NCI-H1417 treated with DMSO at 0.1 percent for 48 hours (cell line): ENCODE measurements around the gene POP7.
A peak's percentile ranks its signal among the peaks of the same experiment; 100 is the strongest.
"Not testable (repeated sequence)": the region's sequence is repeated elsewhere in the genome, so short reads cannot be mapped to it uniquely, and the experiment has no call there.

Experiments used
- DNase-seq: peaks from one replicate; lab custom pipeline; 2025; lab: John Stamatoyannopoulos, UW

POP7 gene

GRCh38 chr7:100705753-100706671 lies at the start of gene POP7:
Gene POP7 (plus strand): TSS chr7:100706121. CDS start chr7:100706831, 710 bp downstream.
- DNase-seq, result peak; percentile 89

GRCh38 chr7:100662194-100662776 lies 43.6 kb upstream of the POP7 start:
- not testable (repeated sequence) for DNase-seq

- DNase-seq, result no peak
These were observed 40.7 kb upstream of the POP7 start for GRCh38 chr7:100665168-100665726.

- no peak for DNase-seq
These were observed 38.4 kb upstream of the POP7 start for GRCh38 chr7:100667331-100668068.

- DNase-seq, result no peak
These were observed 37.9 kb upstream of the POP7 start for GRCh38 chr7:100668069-100668449.

- DNase-seq, result not testable (repeated sequence)
These were observed 36.8 kb upstream of the POP7 start for GRCh38 chr7:100669106-100669505.

GRCh38 chr7:100670074-100670473 lies 35.8 kb upstream of the POP7 start:
- no peak for DNase-seq

- DNase-seq, result no peak
These were observed 34.3 kb upstream of the POP7 start for GRCh38 chr7:100671353-100672327.

GRCh38 chr7:100673302-100673941 lies 32.5 kb upstream of the POP7 start, which contains the start of gene GNB2:
Gene GNB2 (plus strand): TSS chr7:100673740. CDS start chr7:100676266, 2,526 bp downstream.
- peak; percentile 90 for DNase-seq

- DNase-seq, result no peak
These were observed 31.9 kb upstream of the POP7 start for GRCh38 chr7:100673942-100674410.

- DNase-seq, result no peak
These were observed 31.4 kb upstream of the POP7 start for GRCh38 chr7:100674411-100675104.

- DNase-seq, result no peak
These were observed 30.8 kb upstream of the POP7 start for GRCh38 chr7:100675105-100675451.

- peak; percentile 29 for DNase-seq
These were observed 30.2 kb upstream of the POP7 start for GRCh38 chr7:100675581-100676350.

- no peak for DNase-seq
These were observed 29.2 kb upstream of the POP7 start for GRCh38 chr7:100676501-100677306.

- DNase-seq, result no peak
These were observed 28.3 kb upstream of the POP7 start for GRCh38 chr7:100677308-100678267.

- no peak for DNase-seq
These were observed 27.5 kb upstream of the POP7 start for GRCh38 chr7:100678291-100678984.
